ENCODE results near the gene EEF2K.

DNA sequence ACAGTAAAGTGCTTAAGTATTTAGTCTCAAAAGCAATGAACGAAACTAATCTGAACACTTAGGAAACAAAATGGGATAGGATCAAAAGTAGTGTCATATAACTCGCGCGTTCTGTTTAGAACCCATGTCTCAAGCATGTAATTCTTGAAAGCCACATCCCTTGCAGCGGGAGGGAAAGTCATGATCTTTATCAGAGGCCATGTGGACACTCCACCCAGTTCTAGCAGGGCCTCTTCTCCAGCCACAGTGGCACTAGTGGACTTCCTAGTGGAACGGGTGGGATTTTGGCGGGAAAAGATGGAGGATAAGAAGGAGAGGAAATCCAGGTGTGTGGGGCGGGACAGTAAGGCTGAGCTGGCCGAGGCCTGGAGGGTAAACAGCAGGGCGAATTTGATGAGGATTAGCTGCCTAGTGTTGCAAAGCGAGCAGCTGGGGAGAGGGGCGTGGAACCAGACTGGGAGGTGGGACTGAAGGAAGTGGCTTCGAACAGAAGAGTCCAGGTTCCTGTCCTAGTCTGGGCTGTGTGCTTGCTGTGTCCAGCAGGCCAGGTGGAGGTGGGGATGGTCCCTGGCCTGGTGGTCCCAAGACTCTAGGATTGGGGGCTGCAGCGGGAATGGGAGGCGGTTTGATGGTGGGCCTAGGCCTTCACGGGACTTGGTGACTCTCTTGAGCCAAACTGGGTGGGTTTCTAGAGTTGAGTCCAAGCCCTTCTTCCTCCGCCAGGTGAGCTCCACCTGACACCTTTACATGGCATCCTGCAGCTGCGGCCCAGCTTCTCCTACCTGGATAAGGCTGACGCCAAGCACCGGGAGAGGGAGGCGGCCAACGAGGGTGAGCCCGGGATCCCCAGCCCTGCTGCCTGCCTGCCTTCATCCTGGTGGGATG, 107.1 kb downstream of the EEF2K start:
- TF ChIP-seq CTCF (conservative IDR thresholded peaks at IDR 0.05; ENCODE audit: low read length) (no peak), EZH2phosphoT487 (IDR thresholded peaks at IDR 0.05; ENCODE audit: borderline replicate concordance) (no peak)
